ENCODE results near the gene SNAP25. TPM values are rescaled to one million over a fixed set of nuclear protein-coding genes. Genes with fewer than 3 reads are reported as not detected.

SNAP25 gene
- total RNA-seq, 2 experiments from 2014 or later, result not detected

DNA sequence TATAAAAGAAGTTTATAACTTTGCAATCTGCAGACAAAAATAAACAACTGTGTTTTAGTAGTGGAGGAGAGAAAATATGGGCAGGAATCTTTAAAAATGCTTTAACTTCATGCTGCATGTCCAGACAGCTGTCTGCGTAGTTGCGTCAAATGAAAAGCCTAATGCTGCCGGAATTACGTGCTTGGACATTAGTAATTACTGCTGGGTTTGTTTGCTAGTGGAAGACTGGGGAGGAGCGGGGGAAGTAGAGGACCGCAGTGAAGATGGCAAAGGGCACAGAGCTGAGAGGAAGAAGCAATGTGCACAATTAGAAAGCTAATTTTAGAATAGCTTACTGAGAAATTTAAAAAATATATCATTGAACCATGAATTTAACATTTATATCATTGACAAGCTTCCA is 2.4 kb downstream of the SNAP25 start:
- H3K4me3 Mint-ChIP-seq, result no peak overlapping the region
- no peak for ATAC-seq
- H3K27me3 Mint-ChIP-seq (ENCODE audit: low read depth), result peaks cover 16% of the 10 kb centered on the region

DNA sequence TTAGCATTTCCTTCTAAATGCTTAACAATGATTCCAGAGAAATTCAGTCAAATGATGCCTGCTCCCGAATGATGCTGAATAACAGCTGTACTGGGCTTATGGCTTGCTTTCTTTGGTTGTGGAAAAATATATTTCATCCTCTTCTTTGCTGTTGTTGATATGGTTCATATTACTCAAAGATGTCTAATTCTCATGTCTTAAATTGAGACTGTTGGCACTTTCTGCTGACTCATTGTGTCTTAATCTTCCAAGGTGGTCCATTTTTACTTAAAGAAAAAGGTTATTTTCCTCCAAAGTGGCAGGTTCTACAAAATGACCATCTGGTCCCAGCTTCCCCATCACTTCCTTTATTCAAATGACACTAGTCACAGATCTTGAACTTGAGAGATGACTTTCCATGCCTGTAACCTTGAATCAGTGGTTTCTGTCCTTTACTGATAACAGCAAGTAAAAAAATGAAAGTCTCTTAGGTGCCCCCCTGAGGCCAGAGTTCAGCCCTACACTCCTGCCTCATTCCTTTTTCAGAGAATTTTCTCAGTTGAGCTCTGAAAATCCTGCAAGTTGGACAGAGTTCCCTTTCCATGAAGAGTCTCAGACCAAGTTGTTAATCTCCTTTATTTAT is 6.9 kb downstream of the SNAP25 start:
- H3K9me3 Mint-ChIP-seq (ENCODE audit: insufficient read depth), result no peaks in the 10 kb centered on the region

More for the DNA sequence above, 2.4 kb downstream of the SNAP25 start:
- no peak overlapping the region for H3K27ac Mint-ChIP-seq
- H3K36me3 Mint-ChIP-seq (ENCODE audit: low read depth), result no peaks in the 10 kb centered on the region
- ChIA-PET CTCF (no interaction called here), POLR2A (no interaction called here)
- peaks cover 9% of the 10 kb centered on the region for H3K4me1 Mint-ChIP-seq (ENCODE audit: low read depth)
- no peaks in the 10 kb centered on the region for H3K9me3 Mint-ChIP-seq (ENCODE audit: insufficient read depth)
- no peak for DNase-seq

DNA sequence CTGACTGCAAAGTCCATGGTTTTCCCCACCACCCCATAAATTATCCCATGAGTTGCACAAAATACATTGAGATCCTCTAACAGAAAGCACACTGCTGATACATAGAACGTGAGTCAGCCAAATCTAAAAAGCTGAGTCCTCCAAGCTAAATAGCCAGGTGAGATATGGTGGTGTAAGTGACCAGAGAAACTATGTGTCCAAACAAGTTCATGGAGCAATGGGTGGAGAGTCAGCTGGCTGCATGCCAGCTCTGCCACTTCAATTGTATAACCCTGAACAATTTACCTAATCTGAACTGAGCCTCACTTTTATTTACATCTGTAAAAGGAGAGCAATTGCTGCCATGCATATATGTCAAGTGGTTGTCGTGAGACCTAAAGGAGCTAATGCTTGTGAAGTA is 9.7 kb downstream of the SNAP25 start:
- H3K4me3 Mint-ChIP-seq, result no peak overlapping the region
- ChIA-PET POLR2A (no interaction called here), CTCF (no interaction called here)
- ATAC-seq (no peak), DNase-seq (no peak)
- H3K9me3 Mint-ChIP-seq (ENCODE audit: insufficient read depth), result no peaks in the 10 kb centered on the region
- H3K27ac Mint-ChIP-seq, result no peak overlapping the region
- no peaks in the 10 kb centered on the region for H3K4me1 Mint-ChIP-seq (ENCODE audit: low read depth)
- H3K27me3 Mint-ChIP-seq (ENCODE audit: low read depth), result no peaks in the 10 kb centered on the region
- no peaks in the 10 kb centered on the region for H3K36me3 Mint-ChIP-seq (ENCODE audit: low read depth)

More for the DNA sequence above, 6.9 kb downstream of the SNAP25 start:
- POLR2A ChIA-PET, result interaction anchor here (0.7 kb wide), 1 partner anchor 559 kb away, joined by 3 read pairs; no protein-coding TSS in a partner anchor
- H3K27me3 Mint-ChIP-seq (ENCODE audit: low read depth), result no peaks in the 10 kb centered on the region
- no peak for DNase-seq
- H3K27ac Mint-ChIP-seq, result no peak overlapping the region
- H3K4me3 Mint-ChIP-seq, result no peak overlapping the region
- H3K4me1 Mint-ChIP-seq (ENCODE audit: low read depth), result no peaks in the 10 kb centered on the region
- H3K36me3 Mint-ChIP-seq (ENCODE audit: low read depth), result no peaks in the 10 kb centered on the region
- no peak for ATAC-seq
- CTCF ChIA-PET, result no interaction called here

DNA sequence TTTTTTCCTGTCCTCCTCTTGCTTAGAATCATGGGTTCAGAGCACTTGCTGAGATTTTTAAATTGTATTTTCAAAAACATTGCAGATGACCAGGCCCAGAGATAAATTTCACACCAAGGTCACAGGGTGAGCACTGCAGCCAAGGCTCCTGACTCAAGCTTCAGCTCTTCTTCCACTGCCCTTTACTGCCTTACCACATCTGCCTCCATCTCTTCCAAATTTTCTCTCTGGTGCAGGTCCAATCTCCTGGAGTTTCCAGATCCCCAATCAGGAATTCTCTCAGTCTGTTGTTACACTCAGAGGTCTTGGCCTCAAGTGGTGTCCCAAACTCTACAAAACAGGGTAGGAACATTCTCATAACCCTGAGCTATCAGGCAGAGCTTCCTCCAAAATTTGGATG is 12.7 kb downstream of the SNAP25 start:
- ChIA-PET CTCF (no interaction called here), POLR2A (no interaction called here)
- Mint-ChIP-seq H3K4me3 (no peak overlapping the region), H3K4me1 (ENCODE audit: low read depth) (no peaks in the 10 kb centered on the region), H3K9me3 (ENCODE audit: insufficient read depth) (no peaks in the 10 kb centered on the region), H3K27me3 (ENCODE audit: low read depth) (no peaks in the 10 kb centered on the region), H3K27ac (no peak overlapping the region), H3K36me3 (ENCODE audit: low read depth) (no peaks in the 10 kb centered on the region)
- no peak for DNase-seq
- no peak for ATAC-seq

DNA sequence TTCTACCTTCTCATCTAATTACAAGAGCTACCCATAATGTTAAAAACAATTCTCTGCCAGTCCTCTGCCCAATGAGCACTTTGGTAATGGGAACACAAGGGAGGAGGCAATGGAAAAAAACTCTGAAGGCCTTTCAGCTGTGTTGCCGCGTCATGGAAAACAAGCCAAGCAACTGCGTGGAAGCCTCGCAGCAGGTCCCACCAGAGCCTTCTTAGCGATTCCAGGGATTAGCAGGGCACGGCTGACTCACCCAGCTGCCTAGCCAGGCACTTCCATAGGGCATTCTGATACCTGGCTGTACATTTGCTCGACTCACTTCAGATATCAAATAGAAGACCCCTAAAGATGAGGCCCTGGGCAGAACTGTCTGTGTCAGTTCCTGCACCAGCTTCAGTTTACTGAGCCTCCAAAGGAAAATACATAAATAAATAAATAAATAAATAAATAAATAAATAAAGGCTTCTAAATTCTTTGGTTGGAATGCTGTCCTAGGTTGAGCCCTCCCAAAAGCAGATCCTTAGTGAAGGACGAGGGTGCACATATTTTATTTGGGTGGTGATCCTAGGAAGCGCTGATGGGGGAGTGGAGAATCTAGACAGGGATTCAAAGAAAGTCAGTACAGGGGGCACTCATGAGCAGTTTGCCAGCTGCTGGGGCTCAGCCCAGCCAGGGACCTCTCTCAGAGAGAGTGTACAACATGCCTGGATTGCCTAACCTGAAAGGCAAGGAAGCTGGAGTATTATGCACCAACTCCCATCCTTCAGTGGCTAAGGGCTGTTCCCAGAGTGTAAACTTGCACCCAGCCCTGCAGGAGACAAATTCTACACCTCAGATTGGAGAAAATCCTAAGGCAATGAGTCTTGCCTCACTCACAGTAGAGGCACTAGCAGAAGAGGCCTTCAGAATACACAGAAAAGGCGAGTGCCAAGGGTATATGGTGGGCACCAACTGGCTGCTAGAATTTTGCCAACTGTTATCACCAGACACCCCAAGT is 18.2 kb downstream of the SNAP25 start:
- Mint-ChIP-seq H3K4me3 (no peak overlapping the region), H3K4me1 (ENCODE audit: low read depth) (no peaks in the 10 kb centered on the region), H3K36me3 (ENCODE audit: low read depth) (no peaks in the 10 kb centered on the region), H3K9me3 (ENCODE audit: insufficient read depth) (no peaks in the 10 kb centered on the region), H3K27ac (no peak overlapping the region), H3K27me3 (ENCODE audit: low read depth) (no peaks in the 10 kb centered on the region)
- ATAC-seq (no peak), DNase-seq (no peak)
- ChIA-PET POLR2A (no interaction called here), CTCF (no interaction called here)

DNA sequence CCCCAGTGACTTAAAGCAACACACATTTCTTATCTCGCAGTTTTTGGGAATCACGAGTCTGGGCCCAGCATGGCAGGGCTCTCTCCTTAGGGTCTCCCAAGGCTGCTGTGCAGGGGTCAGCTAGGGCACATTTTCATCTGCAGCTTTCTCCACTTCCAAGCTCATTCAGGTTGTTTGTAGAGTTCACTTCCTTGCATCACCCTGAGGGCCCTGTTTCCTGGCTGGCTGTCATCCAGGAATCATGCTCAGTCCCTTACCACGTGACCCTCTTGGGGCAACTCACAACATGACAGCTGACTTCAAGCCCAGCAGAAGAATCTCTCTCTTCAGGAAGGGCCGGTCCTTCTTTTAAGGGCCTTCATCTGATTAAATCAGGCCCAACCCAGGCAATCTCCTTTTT is 21.3 kb downstream of the SNAP25 start:
- H3K9me3 Mint-ChIP-seq (ENCODE audit: insufficient read depth), result no peaks in the 10 kb centered on the region

DNA sequence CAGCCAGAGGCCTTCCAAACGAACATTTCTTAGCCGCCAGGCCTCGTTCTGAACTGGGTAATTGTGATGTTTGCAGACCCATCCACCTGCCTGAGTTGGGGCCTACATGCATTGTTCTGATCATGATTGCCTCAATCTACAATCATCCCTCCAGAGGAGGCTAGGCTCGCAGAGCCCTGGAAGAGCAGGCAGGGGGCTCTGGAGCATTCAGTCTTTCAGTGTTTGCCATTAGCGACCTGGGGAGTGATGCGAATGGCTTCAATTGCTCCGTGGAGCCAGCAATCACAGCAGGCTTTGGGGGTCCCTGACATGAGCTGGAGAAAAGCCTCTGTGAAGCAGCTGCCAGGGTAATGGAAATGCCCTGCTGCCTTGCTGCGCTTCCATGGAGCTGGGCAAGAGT is 22.0 kb downstream of the SNAP25 start:
- Mint-ChIP-seq H3K4me3 (no peak overlapping the region), H3K27ac (no peak overlapping the region), H3K4me1 (ENCODE audit: low read depth) (no peaks in the 10 kb centered on the region), H3K9me3 (ENCODE audit: insufficient read depth) (no peaks in the 10 kb centered on the region), H3K27me3 (ENCODE audit: low read depth) (no peaks in the 10 kb centered on the region), H3K36me3 (ENCODE audit: low read depth) (no peaks in the 10 kb centered on the region)
- ChIA-PET POLR2A (no interaction called here), CTCF (no interaction called here)
- no peak for ATAC-seq
- DNase-seq, result no peak

More for the DNA sequence above, 21.3 kb downstream of the SNAP25 start:
- Mint-ChIP-seq H3K27me3 (ENCODE audit: low read depth) (no peaks in the 10 kb centered on the region), H3K4me3 (no peak overlapping the region), H3K27ac (no peak overlapping the region), H3K36me3 (ENCODE audit: low read depth) (no peaks in the 10 kb centered on the region), H3K4me1 (ENCODE audit: low read depth) (no peaks in the 10 kb centered on the region)
- DNase-seq (no peak), ATAC-seq (no peak)
- POLR2A ChIA-PET, result no interaction called here
- CTCF ChIA-PET, result no interaction called here

DNA sequence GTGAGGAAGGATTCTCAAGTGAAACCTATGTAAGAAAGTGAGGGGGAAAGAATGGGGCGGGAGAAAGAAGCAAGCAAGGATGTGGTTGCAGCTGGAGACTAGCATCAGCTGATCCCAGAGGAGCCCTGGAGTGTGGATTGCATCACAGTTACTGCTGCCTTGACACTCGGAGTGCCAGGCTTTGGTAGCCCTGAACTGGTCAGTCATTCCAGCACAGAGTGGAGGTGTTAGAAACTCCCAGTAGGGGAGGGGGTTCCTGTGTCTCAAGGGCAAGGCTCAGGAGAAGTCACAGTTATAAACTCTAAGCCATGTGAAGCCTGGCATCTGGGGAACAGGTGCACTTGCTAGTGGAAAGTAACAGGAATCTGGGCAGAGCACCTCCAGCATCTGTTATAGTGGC is 23.5 kb downstream of the SNAP25 start:
- no peaks in the 10 kb centered on the region for H3K36me3 Mint-ChIP-seq (ENCODE audit: low read depth)
- no peaks in the 10 kb centered on the region for H3K9me3 Mint-ChIP-seq (ENCODE audit: insufficient read depth)
- H3K4me3 Mint-ChIP-seq, result no peak overlapping the region
- ChIA-PET CTCF (no interaction called here), POLR2A (no interaction called here)
- DNase-seq (no peak), ATAC-seq (no peak)
- H3K27me3 Mint-ChIP-seq (ENCODE audit: low read depth), result no peaks in the 10 kb centered on the region
- no peaks in the 10 kb centered on the region for H3K4me1 Mint-ChIP-seq (ENCODE audit: low read depth)
- H3K27ac Mint-ChIP-seq, result no peak overlapping the region

DNA sequence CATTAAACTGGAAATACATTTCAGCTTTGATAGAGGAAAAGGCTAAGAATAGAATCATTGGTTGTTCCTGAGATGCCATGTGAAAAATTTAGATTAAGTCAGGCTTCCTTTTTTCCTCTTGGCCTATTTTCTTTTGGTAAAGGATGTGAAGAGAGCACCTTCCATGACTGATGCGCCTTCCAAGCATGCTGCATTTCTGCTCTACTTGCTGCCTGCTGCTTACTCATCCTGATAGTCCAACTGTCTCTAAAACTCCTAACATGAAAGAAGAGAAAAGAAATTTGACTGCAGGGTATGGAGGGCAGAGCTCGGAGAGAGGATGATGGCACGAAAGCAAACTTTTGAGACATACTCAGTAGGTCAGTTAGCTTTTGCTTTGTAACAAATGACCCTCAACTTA is 28.8 kb downstream of the SNAP25 start:
- H3K36me3 Mint-ChIP-seq (ENCODE audit: low read depth), result no peaks in the 10 kb centered on the region
- ChIA-PET POLR2A (no interaction called here), CTCF (no interaction called here)
- H3K27ac Mint-ChIP-seq, result no peak overlapping the region
- no peaks in the 10 kb centered on the region for H3K27me3 Mint-ChIP-seq (ENCODE audit: low read depth)
- H3K4me3 Mint-ChIP-seq, result no peak overlapping the region
- DNase-seq (no peak), ATAC-seq (no peak)
- no peaks in the 10 kb centered on the region for H3K9me3 Mint-ChIP-seq (ENCODE audit: insufficient read depth)
- no peaks in the 10 kb centered on the region for H3K4me1 Mint-ChIP-seq (ENCODE audit: low read depth)

DNA sequence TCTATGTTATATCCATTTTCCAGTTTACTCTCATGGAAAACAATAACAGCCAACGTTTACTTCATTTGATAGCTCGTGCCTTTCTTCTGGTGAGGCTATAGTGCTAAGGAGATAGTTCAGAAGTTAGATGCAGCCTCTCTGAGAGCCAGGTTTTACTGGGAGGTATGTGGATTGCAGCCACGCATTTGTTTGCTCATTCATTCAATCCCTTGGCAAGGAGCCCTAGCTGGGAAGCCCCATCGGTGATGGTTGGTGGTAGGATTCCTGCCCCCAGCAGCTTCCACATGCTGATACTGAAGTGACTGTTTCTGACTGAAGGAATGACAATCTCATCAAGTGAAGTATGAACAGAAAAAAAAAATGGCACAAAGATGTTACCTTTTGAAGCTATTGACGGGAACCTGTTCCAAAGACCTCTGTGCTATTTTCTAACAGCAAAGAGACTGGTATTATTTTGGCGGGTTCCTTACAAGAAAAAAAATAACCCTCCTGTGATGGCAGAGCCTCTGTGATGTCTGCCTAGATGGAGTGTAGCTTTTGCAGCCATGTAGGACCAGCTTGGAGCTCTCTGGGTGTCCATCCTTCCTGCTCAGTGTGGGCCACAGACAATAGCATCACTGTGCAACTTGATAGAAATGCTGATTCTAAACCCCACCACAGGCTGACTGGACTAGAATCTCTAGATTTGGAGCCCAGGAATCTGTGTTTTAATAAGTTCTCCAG is 30.6 kb downstream of the SNAP25 start:
- ChIA-PET POLR2A (interaction anchor here (0.7 kb wide), 1 partner anchor 603 kb away, joined by 3 read pairs; no protein-coding TSS in a partner anchor), CTCF (interaction anchor here (0.8 to 0.9 kb wide), 2 partner anchors 38 to 178 kb away, joined by 3 read pairs; no protein-coding TSS in a partner anchor)
- no peaks in the 10 kb centered on the region for H3K4me1 Mint-ChIP-seq (ENCODE audit: low read depth)
- H3K36me3 Mint-ChIP-seq (ENCODE audit: low read depth), result no peaks in the 10 kb centered on the region
- H3K27me3 Mint-ChIP-seq (ENCODE audit: low read depth), result no peaks in the 10 kb centered on the region
- H3K27ac Mint-ChIP-seq, result no peak overlapping the region
- DNase-seq, result no peak
- H3K9me3 Mint-ChIP-seq (ENCODE audit: insufficient read depth), result no peaks in the 10 kb centered on the region
- no peak overlapping the region for H3K4me3 Mint-ChIP-seq
- no peak for ATAC-seq

DNA sequence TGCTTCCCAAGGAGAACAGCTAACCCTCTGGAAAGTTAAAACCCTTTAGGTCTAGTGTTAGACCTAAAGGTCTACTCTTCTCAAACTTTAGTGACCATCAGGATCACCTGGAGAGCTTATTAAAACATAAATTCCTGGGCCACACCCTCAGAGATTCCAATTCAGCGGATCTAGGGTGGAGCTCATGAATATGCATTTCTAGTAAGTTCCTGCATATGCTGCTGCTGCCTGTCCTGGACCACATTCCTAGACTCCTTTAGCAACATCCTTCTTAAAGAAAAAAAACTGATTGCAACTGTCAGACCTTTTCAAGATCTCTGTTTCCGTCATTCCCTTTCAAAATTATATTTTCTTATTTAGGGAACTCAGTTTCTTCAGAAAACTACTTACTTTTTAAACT is 31.2 kb downstream of the SNAP25 start:
- H3K4me1 Mint-ChIP-seq (ENCODE audit: low read depth), result no peaks in the 10 kb centered on the region
- H3K27me3 Mint-ChIP-seq (ENCODE audit: low read depth), result no peaks in the 10 kb centered on the region
- H3K9me3 Mint-ChIP-seq (ENCODE audit: insufficient read depth), result no peaks in the 10 kb centered on the region
- no peak overlapping the region for H3K4me3 Mint-ChIP-seq
- CTCF ChIA-PET, result interaction anchor here (0.8 to 0.9 kb wide), 2 partner anchors 39 to 178 kb away, joined by 3 read pairs; no protein-coding TSS in a partner anchor
- no peak for ATAC-seq
- no peaks in the 10 kb centered on the region for H3K36me3 Mint-ChIP-seq (ENCODE audit: low read depth)
- no peak for DNase-seq
- POLR2A ChIA-PET, result interaction anchor here (0.7 kb wide), 1 partner anchor 602 kb away, joined by 3 read pairs; no protein-coding TSS in a partner anchor
- no peak overlapping the region for H3K27ac Mint-ChIP-seq

DNA sequence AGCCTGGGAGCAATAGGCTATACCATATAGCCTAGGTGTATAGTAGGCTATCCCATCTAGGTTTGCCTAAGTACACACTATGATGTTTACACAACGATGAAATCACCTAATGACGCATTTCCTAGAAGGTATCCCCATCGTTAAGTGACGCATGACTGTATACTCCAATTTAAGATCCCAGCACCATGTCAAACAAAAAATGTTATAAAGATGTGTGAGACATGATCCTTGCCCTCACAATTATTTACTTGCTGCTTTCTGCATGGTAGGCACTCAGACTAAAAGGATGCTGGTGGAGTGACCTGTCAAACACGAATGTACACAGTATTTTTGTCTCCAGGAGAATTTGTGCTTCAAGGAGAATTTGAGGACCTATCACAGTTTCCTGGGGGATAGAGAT is 32.3 kb downstream of the SNAP25 start:
- Mint-ChIP-seq H3K27me3 (ENCODE audit: low read depth) (no peaks in the 10 kb centered on the region), H3K4me1 (ENCODE audit: low read depth) (no peaks in the 10 kb centered on the region), H3K9me3 (ENCODE audit: insufficient read depth) (no peaks in the 10 kb centered on the region), H3K27ac (no peak overlapping the region), H3K36me3 (ENCODE audit: low read depth) (no peaks in the 10 kb centered on the region), H3K4me3 (no peak overlapping the region)
- ATAC-seq (no peak), DNase-seq (no peak)
- CTCF ChIA-PET, result no interaction called here
- POLR2A ChIA-PET, result no interaction called here
